Left lung (tissue), 10 donors: ENCODE data around the gene UBR3. TPM values are rescaled to one million over a fixed set of nuclear protein-coding genes. Genes with fewer than 3 reads are reported as not detected.

ENCODE experiments used
- ATAC-seq: fragments of 200-7000 bp; cut with Tn5 transposase; one replicate; pipeline ENCODE4 v1.9.1; 2020; ENCODE audit warnings: moderate library complexity
- DNase-seq, 4 donors: peaks; one replicate each; pipeline ENCODE4 v3.0.0-alpha.2; 2013 to 2020
- H3K27ac ChIP-seq, 2 donors: fragments of 200-600 bp; sonication (generic) in 1 of 2; one replicate each; pipeline versions ENCODE4 v1.5.0 to v1.8.0; 2020 to 2021
- H3K27me3 ChIP-seq, 2 donors: fragments of 200-600 bp; sonication (generic) in 1 of 2; one replicate each; pipeline versions ENCODE4 v1.5.0 to v1.8.0; 2020 to 2021
- H3K36me3 ChIP-seq, 2 donors: fragments of 200-600 bp; sonication (generic) in 1 of 2; one replicate each; pipeline versions ENCODE4 v1.5.0 to v1.8.0; 2020 to 2021
- H3K4me1 ChIP-seq, 2 donors: fragments of 200-600 bp; one replicate each; pipeline ENCODE4 v1.8.0; 2021
- H3K4me3 ChIP-seq, 2 donors: fragments of 200-600 bp; sonication (generic) in 1 of 2; one replicate each; pipeline versions ENCODE4 v1.5.0 to v1.8.0; 2020 to 2021; ENCODE audit warnings: mild to moderate bottlenecking in 1 of 2
- H3K9me3 ChIP-seq, 2 donors: fragments of 200-600 bp; sonication (generic) in 1 of 2; one replicate each; pipeline versions ENCODE4 v1.5.0 to v1.8.0; 2020 to 2021
- intact Hi-C, 2 donors: fragments of 100-400 bp; cut with DNase I; formaldehyde crosslinking; loops; one replicate each; pipeline versions ENCODE4 v1.11.2 to v1.14.2; 2022
- polyA plus RNA-seq, 6 donors: library from polyadenylated mRNA; unstranded; fragments of 120-200 nt; gene quantifications; one replicate each; pipeline ENCODE4 v1.2.1, GENCODE V29; 2013; ENCODE audit not compliant: insufficient read length in 6 of 6
- total RNA-seq, 2 donors: library from RNA; stranded (reverse); fragmentation: NEBNext Ultra II Directional; extraction: Animal tissue kit (Norgen Biotek cat#: 25700); gene quantifications; one replicate each; pipeline ENCODE4 v1.2.1, GENCODE V29; 2021
- TF ChIP-seq, protein P1 (sequence below), 2 donors: fragments of 200-600 bp; sonication (generic) in 1 of 2; IDR thresholded peaks; one replicate each; pipeline versions ENCODE4 v1.5.0 to v1.8.0; 2021; ENCODE audit warnings: antibody characterized with exemption in 2 of 2
- donor health status: DM: no; HTN: yes; CAD: no.
- donor health status: DM: no; HTN: no; CAD: no.

The UBR3 gene
- total and polyA plus RNA-seq, 8 donors, result 33.2 to 48.0 (median 40.7) TPM

- no peak for DNase-seq
- Histone ChIP-seq H3K27me3 (no peaks in the 10 kb centered on the region), H3K27ac (no peak overlapping the region), H3K9me3 (no peaks in the 10 kb centered on the region), H3K4me1 (no peaks in the 10 kb centered on the region), H3K4me3 (no peak overlapping the region), H3K36me3 (no peaks in the 10 kb centered on the region)
- TF ChIP-seq, protein P1, sequence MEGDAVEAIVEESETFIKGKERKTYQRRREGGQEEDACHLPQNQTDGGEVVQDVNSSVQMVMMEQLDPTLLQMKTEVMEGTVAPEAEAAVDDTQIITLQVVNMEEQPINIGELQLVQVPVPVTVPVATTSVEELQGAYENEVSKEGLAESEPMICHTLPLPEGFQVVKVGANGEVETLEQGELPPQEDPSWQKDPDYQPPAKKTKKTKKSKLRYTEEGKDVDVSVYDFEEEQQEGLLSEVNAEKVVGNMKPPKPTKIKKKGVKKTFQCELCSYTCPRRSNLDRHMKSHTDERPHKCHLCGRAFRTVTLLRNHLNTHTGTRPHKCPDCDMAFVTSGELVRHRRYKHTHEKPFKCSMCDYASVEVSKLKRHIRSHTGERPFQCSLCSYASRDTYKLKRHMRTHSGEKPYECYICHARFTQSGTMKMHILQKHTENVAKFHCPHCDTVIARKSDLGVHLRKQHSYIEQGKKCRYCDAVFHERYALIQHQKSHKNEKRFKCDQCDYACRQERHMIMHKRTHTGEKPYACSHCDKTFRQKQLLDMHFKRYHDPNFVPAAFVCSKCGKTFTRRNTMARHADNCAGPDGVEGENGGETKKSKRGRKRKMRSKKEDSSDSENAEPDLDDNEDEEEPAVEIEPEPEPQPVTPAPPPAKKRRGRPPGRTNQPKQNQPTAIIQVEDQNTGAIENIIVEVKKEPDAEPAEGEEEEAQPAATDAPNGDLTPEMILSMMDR (IDR thresholded peaks at IDR 0.05), result no peak
- ATAC-seq, result no peak
- intact Hi-C loops, result no loop called here
Measured at GRCh38 chr2:169782513-169782912, 44.7 kb upstream of the UBR3 start.

GRCh38 chr2:169790581-169790980 is 36.7 kb upstream of the UBR3 start:
- TF ChIP-seq, protein P1 (IDR thresholded peaks at IDR 0.05), result no peak
- Histone ChIP-seq H3K27me3 (peaks cover 0 to 9% of the 10 kb centered on the region in 2 donors), H3K36me3 (no peaks in the 10 kb centered on the region), H3K27ac (no peak overlapping the region), H3K9me3 (no peaks in the 10 kb centered on the region), H3K4me1 (peaks cover 3% of the 10 kb centered on the region in 2 donors), H3K4me3 (no peak overlapping the region)
- intact Hi-C loops, result no loop called here
- DNase-seq (no peak), ATAC-seq (no peak)

DNA sequence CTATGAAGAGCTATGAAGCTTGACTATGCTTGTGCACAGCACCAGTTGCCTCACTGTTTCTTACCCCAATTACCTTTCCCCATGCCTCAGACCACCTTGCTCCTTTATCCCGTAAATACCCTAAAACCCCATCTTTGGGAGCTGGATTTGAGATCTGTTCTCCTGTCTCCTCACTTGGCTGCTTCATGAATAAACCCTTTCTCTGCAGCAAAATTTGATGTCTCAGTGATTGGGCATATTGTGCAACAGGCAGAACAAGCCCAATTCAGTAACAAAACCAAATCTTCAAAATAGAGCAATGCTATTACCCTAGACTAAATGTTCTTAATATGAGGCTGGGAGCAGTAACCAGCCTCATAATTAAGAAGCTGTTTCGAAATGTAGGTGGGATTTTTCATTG is 32.1 kb upstream of the UBR3 start:
- H3K4me1 ChIP-seq, result peaks cover 0 to 9% of the 10 kb centered on the region in 2 donors
- no peak for DNase-seq
- H3K27ac ChIP-seq, result no peak overlapping the region
- no peaks in the 10 kb centered on the region for H3K9me3 ChIP-seq
- H3K27me3 ChIP-seq, result no peaks in the 10 kb centered on the region
- H3K36me3 ChIP-seq, result no peaks in the 10 kb centered on the region
- intact Hi-C loops, result no loop called here
- ATAC-seq, result no peak
- TF ChIP-seq, protein P1 (IDR thresholded peaks at IDR 0.05), result no peak
- H3K4me3 ChIP-seq, result no peak overlapping the region

DNA sequence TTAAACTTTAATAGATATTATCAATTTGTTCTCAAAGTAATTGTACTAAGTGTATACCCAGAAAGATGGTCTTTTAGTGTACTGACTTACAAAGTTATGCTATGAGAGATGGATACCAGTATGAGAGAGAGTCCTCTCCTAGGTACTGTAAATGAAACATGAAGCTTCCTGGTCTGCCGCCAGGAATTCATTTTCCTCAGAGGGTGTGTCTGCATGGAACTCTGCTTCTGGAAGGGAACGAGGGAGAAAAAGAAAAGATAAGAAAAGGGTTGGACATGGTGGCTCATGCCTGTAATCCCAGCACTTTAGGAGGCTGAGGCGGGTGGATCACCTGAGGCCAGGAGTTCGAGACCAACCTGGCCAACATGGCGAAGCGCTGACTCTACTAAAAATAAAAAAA is 30.8 kb upstream of the UBR3 start:
- Histone ChIP-seq H3K9me3 (no peaks in the 10 kb centered on the region), H3K4me1 (peaks cover 0 to 18% of the 10 kb centered on the region in 2 donors), H3K4me3 (no peak overlapping the region), H3K36me3 (peaks cover 0 to 7% of the 10 kb centered on the region in 2 donors), H3K27me3 (no peaks in the 10 kb centered on the region), H3K27ac (no peak overlapping the region)
- ATAC-seq, result no peak
- intact Hi-C loops, result no loop called here
- DNase-seq, result no peak
- TF ChIP-seq, protein P1 (IDR thresholded peaks at IDR 0.05), result no peak

GRCh38 chr2:169797601-169798000 is 29.7 kb upstream of the UBR3 start:
- Histone ChIP-seq H3K4me1 (peaks cover 0 to 21% of the 10 kb centered on the region in 2 donors), H3K4me3 (no peak overlapping the region), H3K27ac (no peak overlapping the region), H3K27me3 (no peaks in the 10 kb centered on the region), H3K9me3 (no peaks in the 10 kb centered on the region), H3K36me3 (peaks cover 0 to 16% of the 10 kb centered on the region in 2 donors)
- ATAC-seq (no peak), DNase-seq (no peak)
- intact Hi-C loops, result no loop called here
- TF ChIP-seq, protein P1 (IDR thresholded peaks at IDR 0.05), result no peak
